ENCODE results near the gene NFIX. TPM values are rescaled to one million over a fixed set of nuclear protein-coding genes. Genes with fewer than 3 reads are reported as not detected.

NFIX gene
- total and polyA plus RNA-seq, 9 of the 15 experiments (the other 6 are each of a cell fraction or from before 2014, with no cell fraction given) = 0.28 to 26.8 (median 5.4) TPM

- in situ Hi-C loops (cut with MboI) = no loop called here
- FAIRE-seq = no peak
- TF ChIP-seq, protein P1, sequence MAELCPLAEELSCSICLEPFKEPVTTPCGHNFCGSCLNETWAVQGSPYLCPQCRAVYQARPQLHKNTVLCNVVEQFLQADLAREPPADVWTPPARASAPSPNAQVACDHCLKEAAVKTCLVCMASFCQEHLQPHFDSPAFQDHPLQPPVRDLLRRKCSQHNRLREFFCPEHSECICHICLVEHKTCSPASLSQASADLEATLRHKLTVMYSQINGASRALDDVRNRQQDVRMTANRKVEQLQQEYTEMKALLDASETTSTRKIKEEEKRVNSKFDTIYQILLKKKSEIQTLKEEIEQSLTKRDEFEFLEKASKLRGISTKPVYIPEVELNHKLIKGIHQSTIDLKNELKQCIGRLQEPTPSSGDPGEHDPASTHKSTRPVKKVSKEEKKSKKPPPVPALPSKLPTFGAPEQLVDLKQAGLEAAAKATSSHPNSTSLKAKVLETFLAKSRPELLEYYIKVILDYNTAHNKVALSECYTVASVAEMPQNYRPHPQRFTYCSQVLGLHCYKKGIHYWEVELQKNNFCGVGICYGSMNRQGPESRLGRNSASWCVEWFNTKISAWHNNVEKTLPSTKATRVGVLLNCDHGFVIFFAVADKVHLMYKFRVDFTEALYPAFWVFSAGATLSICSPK (IDR thresholded peaks at IDR 0.05; ENCODE audit: borderline replicate concordance) = no peak
- TF ChIP-seq EP400 (IDR thresholded peaks at IDR 0.05) (no peak), NCOA6 (IDR thresholded peaks at IDR 0.05) (no peak), HIVEP1 (CRISPR knock-in tag; IDR thresholded peaks at IDR 0.05) (no peak), PKNOX1 (IDR thresholded peaks at IDR 0.05) (no peak), CXXC5 (CRISPR knock-in tag; IDR thresholded peaks at IDR 0.05) (no peak), GTF2E2 (tag; IDR thresholded peaks at IDR 0.05) (no peak), HES1 (IDR thresholded peaks at IDR 0.05; ENCODE audit: low read depth) (no peak), FOXA3 (CRISPR knock-in tag; conservative IDR thresholded peaks at IDR 0.05 in 1 of 2, IDR thresholded peaks at IDR 0.05 in 1 of 2) (no peak)
- TF ChIP-seq, protein P2, sequence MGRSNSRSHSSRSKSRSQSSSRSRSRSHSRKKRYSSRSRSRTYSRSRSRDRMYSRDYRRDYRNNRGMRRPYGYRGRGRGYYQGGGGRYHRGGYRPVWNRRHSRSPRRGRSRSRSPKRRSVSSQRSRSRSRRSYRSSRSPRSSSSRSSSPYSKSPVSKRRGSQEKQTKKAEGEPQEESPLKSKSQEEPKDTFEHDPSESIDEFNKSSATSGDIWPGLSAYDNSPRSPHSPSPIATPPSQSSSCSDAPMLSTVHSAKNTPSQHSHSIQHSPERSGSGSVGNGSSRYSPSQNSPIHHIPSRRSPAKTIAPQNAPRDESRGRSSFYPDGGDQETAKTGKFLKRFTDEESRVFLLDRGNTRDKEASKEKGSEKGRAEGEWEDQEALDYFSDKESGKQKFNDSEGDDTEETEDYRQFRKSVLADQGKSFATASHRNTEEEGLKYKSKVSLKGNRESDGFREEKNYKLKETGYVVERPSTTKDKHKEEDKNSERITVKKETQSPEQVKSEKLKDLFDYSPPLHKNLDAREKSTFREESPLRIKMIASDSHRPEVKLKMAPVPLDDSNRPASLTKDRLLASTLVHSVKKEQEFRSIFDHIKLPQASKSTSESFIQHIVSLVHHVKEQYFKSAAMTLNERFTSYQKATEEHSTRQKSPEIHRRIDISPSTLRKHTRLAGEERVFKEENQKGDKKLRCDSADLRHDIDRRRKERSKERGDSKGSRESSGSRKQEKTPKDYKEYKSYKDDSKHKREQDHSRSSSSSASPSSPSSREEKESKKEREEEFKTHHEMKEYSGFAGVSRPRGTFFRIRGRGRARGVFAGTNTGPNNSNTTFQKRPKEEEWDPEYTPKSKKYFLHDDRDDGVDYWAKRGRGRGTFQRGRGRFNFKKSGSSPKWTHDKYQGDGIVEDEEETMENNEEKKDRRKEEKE (IDR thresholded peaks at IDR 0.05; ENCODE audit: borderline replicate concordance in 1 of 2, control insufficient read depth in 1 of 2, low read depth in 2 of 2, low read length in 1 of 2) = no peak
- TF ChIP-seq, protein P3, sequence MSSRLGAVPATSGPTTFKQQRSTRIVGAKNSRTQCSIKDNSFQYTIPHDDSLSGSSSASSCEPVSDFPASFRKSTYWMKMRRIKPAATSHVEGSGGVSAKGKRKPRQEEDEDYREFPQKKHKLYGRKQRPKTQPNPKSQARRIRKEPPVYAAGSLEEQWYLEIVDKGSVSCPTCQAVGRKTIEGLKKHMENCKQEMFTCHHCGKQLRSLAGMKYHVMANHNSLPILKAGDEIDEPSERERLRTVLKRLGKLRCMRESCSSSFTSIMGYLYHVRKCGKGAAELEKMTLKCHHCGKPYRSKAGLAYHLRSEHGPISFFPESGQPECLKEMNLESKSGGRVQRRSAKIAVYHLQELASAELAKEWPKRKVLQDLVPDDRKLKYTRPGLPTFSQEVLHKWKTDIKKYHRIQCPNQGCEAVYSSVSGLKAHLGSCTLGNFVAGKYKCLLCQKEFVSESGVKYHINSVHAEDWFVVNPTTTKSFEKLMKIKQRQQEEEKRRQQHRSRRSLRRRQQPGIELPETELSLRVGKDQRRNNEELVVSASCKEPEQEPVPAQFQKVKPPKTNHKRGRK (tag; IDR thresholded peaks at IDR 0.05) = no peak
Observed at GRCh38 chr19:13040948-13041292, 45.6 kb downstream of the NFIX start.

More at GRCh38 chr19:13040948-13041292, 45.6 kb downstream of the NFIX start:
- 68% methylated on average over 4 of the region's 4 CpGs for WGBS (ENCODE audit: insufficient coverage, low coverage, missing lambda C conversion rate)
- ChIA-PET POLR2A (interaction anchor here (0.9 kb wide), 1 partner anchor 14 kb away, joined by 3 read pairs; no protein-coding TSS in a partner anchor), CTCF (ENCODE audit: low intra/inter-chr PET ratio) (no interaction called here)
- no peak for ATAC-seq
- H3K9ac ChIP-seq (ENCODE audit: insufficient read depth in 1 of 2, low read depth in 2 of 2, low read length in 2 of 2) = peak overlapping the region in 1 of 2 experiments; percentile 65; a peak in 1 of 4 replicates
- BruUV-seq (replicated peaks) = no TSS peak
- no peak for DNase-seq (ENCODE audit: extremely low read depth in 1 of 4, low spot score in 3 of 4)
- H3K4me3 ChIP-seq = no peak overlapping the region
- peaks cover 4% of the 10 kb centered on the region for H3K9me1 ChIP-seq (ENCODE audit: control insufficient read depth, insufficient read depth, low read length)
- peaks cover 14% of the 10 kb centered on the region; the same call in 1 of the 3 replicates for H3K36me3 ChIP-seq (ENCODE audit: control insufficient read depth, insufficient read depth, low read length)
- H3K4me1 ChIP-seq (replicated peaks in 1 of 2; ENCODE audit: control insufficient read depth in 2 of 2, insufficient read depth in 2 of 2, low read length in 2 of 2) = peaks cover 2 to 16% of the 10 kb centered on the region in 2 experiments; a peak in 3 of 5 replicates
- H3K4me2 ChIP-seq (ENCODE audit: insufficient read depth, low read length) = no peak overlapping the region
- peaks cover 4% of the 10 kb centered on the region; the same call in 2 of the 3 replicates for H3K79me2 ChIP-seq (ENCODE audit: control insufficient read depth, insufficient read depth, low read length)
- no peaks in the 10 kb centered on the region for H3K27me3 ChIP-seq (ENCODE audit: control insufficient read depth in 2 of 2, insufficient read depth in 2 of 2, low read length in 2 of 2)
- H4K20me1 ChIP-seq (replicated peaks; ENCODE audit: control insufficient read depth, insufficient read depth, low read length) = peaks cover 26% of the 10 kb centered on the region
- no peaks in the 10 kb centered on the region for H3K9me3 ChIP-seq (replicated peaks; ENCODE audit: control insufficient read depth, insufficient read depth, low read depth, low read length)
- H3K27ac ChIP-seq (ENCODE audit: extremely low read depth, low read depth, low read length) = no peak overlapping the region; the same call in 2 of the 3 replicates
- no peak overlapping the region for H2AFZ ChIP-seq (ENCODE audit: low read depth, low read length)
- intact Hi-C loops (cut with micrococcal nuclease) = no loop called here
